Activated CD4-positive, alpha-beta T cell treated with anti-CD3 and anti-CD28 coated beads for 36 hours (primary cell): Measurements from ENCODE around the gene KCTD3. TPM values are rescaled to one million over a fixed set of nuclear protein-coding genes. Genes with fewer than 3 reads are reported as not detected.

Source experiments
- ATAC-seq: fragments of 200-7000 bp; cut with Tn5 transposase; one replicate; pipeline ENCODE4 v1.10.0; 2021; ENCODE audit warnings: mild to moderate bottlenecking, moderate library complexity
- CTCF ChIA-PET: fragments of 350-600 bp; sonication (Branson Sonifier 250); formaldehyde crosslinking; loops from one replicate; lab custom pipeline; 2021; ENCODE audit warnings: antibody characterized with exemption; lab: Charles Lee
- POLR2A ChIA-PET: fragments of 350-600 bp; sonication (Branson Sonifier 250); formaldehyde crosslinking; loops from one replicate; lab custom pipeline; 2021; ENCODE audit warnings: antibody characterized with exemption, inconsistent platforms; lab: Charles Lee
- DNase-seq: peaks from one replicate; pipeline ENCODE4 v3.0.0-alpha.2; 2020
- H3K27ac Mint-ChIP-seq: one replicate; pipeline ENCODE4 v1.8.0; 2021; ENCODE audit warnings: mixed read lengths
- H3K27me3 Mint-ChIP-seq: one replicate; pipeline ENCODE4 v1.8.0; 2021; ENCODE audit warnings: mixed read lengths
- H3K36me3 Mint-ChIP-seq: one replicate; pipeline ENCODE4 v1.8.0; 2021; ENCODE audit warnings: low read depth, mixed read lengths
- H3K4me1 Mint-ChIP-seq: one replicate; pipeline ENCODE4 v1.8.0; 2021; ENCODE audit warnings: mixed read lengths
- H3K4me3 Mint-ChIP-seq: one replicate; pipeline ENCODE4 v1.8.0; 2021; ENCODE audit warnings: mild to moderate bottlenecking, moderate library complexity, mixed read lengths
- H3K9me3 Mint-ChIP-seq: one replicate; pipeline ENCODE4 v1.8.0; 2021; ENCODE audit warnings: low read depth, mixed read lengths
- intact Hi-C, 2 experiments: fragments of 100-400 bp; cut with DNase I in 1 of 2; cut with micrococcal nuclease in 1 of 2; formaldehyde crosslinking; loops; one replicate each; pipeline versions ENCODE4 v1.14.2 to v1.15.1; 2022 to 2024; cut with DNase I, micrococcal nuclease
- total RNA-seq, 2 experiments: library from RNA; stranded (reverse); gene quantifications; one replicate each; pipeline ENCODE4 v1.2.3, GENCODE V29; 2021

Gene KCTD3
- total RNA-seq, 2 experiments from 2014 or later: 4.0 to 4.2 TPM

GRCh38 chr1:215667761-215668160, 100.7 kb downstream of the KCTD3 start:
- Mint-ChIP-seq H3K36me3 (no peaks in the 10 kb centered on the region), H3K4me1 (no peaks in the 10 kb centered on the region), H3K27ac (no peak overlapping the region), H3K4me3 (no peak overlapping the region), H3K27me3 (peaks cover 3% of the 10 kb centered on the region), H3K9me3 (no peaks in the 10 kb centered on the region)
- DNase-seq: no peak
- CTCF ChIA-PET: no interaction called here
- POLR2A ChIA-PET: no interaction called here
- intact Hi-C loops: no loop called here
- ATAC-seq: no peak

GRCh38 chr1:215669806-215670491, 102.8 kb downstream of the KCTD3 start:
- ChIA-PET POLR2A (no interaction called here), CTCF (no interaction called here)
- H3K4me3 Mint-ChIP-seq: no peak overlapping the region
- intact Hi-C loops: no loop called here
- H3K36me3 Mint-ChIP-seq: no peaks in the 10 kb centered on the region
- peaks cover 3% of the 10 kb centered on the region for H3K27me3 Mint-ChIP-seq
- H3K9me3 Mint-ChIP-seq: no peaks in the 10 kb centered on the region
- DNase-seq (no peak), ATAC-seq (no peak)
- no peaks in the 10 kb centered on the region for H3K4me1 Mint-ChIP-seq
- no peak overlapping the region for H3K27ac Mint-ChIP-seq
